ENCODE data around the gene BLOC1S3.

DNA sequence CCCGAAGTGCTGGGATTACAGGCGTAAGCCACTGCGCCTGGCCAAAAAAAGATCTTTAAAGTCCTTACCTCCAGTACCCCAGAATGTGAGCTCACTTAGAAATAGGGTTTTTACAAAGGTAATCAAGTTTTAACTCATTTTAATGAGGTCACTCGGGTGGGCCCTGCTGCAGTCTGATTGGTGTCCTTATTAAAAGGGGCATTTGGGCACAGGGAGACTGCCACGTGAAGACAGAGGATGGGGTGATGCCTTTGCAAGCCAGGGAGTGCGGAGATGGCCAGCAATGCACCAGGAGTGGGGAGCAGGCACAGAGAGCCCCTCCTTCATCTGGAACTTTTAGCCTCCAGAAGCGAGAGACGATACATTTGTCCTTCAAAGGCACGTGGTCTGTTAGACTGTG, 29.5 kb upstream of the BLOC1S3 start:
- TF ChIP-seq CTCF (conservative IDR thresholded peaks at IDR 0.05) (no peak), EZH2 (IDR thresholded peaks at IDR 0.05; ENCODE audit: low read depth) (no peak)
